Epidermal melanocyte (primary cell): Measurements from ENCODE around the gene VPS13D.

ENCODE experiments used
- DNase-seq: peaks from one replicate; pipeline ENCODE4 v3.0.0; 2011; ENCODE audit warnings: low spot score; ENCODE audit not compliant: insufficient read length

The VPS13D gene

DNA sequence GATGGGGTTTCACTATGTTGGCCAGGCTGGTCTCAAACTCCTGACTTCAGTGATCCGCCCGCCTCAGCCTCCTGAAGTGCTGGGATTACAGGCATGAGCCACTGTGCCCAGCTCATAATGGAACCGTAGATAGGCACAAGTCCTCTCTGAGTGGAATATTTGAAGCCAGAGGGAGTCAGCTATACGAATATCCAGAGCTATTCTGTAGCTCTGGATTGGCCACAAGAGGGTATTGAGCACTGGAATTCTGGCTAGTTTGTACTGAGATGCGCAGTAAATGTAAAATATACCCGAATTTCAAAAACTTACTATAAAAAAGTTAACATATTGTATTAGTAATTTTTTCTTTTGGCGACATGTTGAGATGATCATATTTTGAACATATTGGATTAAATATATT lies 851 bp upstream of the VPS13D start:
- no peak for DNase-seq

DNA sequence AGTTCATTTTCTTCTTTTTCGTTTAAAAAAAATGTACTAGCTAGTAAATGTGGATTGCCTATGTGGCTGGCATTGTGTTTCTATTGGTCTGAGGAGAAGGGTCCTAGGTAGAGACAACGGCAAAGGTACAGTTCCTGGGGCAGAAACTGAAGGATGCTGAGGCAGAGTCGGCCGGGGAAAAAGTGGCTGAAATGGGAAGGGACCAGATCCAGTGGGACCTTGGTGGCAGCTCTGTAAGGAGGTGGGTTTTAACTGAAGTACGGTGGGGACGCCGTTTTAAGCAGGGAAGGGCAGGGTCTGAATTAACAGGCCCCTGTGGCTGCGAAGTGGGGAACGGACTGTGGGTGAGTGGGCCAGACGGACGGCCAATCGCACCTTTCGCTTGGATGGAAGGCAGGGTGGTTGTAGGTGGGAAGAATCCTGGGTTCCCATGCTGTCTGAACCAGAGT lies 420 bp upstream of the VPS13D start:
- DNase-seq = no peak

DNA sequence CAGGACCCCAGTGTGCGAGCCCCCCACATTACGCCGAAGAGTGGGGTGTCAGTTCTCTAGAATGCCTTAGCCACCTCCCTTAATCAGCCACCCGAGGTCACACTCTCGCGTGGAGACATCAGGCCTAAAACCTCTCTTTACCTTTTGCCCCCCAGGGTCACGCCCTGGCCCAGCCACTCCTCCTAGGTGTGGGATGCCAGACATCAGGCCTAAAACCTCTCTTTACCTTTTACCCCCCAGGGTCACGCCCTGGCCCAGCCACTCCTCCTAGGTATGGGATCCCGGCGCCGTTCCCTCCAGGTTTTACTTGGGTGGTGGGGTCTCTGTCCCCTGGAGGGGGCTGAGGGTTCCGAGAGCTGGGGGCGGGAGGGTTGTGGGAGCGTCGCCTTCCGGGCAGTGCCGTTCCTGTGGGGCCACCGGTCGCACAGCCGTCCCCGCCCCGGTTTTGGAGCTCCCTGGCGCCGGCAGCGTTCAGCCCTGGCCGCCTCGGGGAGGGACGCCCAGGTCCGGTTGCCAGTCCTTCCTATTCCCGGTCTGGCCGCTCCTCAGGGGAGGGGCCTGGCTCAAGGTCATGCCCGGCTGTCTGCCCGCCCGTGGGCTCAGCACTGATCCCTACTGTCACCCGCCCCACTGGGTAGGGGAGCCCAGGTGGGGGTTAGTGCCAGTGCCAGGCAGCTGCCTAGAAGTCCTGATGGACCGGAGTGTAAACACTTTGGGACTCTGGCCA lies 882 bp downstream of the VPS13D start:
- no peak for DNase-seq

DNA sequence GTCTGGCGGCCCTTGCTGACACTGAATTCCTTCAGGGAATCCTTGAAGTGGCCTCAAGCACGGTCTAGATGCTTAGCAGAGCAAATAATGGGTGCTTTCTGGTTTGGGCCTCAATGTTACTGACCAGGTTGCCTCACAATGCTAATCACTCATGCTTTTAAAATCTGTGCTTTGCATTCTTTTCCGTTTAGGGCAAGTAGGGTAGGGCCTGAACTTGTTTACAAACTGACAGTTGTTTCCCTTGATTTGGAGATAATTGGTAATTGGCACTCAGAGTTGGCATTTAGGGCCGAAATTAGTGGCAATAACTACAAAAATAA lies 1.4 kb downstream of the VPS13D start:
- no peak for DNase-seq

DNA sequence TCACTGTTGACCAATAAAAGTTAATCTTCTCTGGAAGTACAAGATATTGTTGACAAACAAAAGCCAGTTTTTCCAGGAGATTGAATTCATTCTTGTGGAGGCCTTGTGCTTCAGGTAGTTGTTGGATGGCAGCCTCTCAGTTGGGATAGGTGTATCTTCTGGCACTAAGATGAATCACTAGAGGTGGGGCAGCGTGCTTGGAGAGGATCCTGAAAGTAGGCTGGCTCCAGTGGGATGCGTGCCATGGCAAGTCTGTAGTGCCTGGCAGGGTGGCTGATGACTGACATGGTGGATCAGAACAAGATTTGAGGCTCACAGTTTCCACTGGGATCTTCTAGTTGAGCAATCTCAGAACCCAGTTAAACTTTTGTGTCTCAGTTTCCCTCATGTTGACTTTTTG lies 2.4 kb downstream of the VPS13D start:
- DNase-seq = no peak

DNA sequence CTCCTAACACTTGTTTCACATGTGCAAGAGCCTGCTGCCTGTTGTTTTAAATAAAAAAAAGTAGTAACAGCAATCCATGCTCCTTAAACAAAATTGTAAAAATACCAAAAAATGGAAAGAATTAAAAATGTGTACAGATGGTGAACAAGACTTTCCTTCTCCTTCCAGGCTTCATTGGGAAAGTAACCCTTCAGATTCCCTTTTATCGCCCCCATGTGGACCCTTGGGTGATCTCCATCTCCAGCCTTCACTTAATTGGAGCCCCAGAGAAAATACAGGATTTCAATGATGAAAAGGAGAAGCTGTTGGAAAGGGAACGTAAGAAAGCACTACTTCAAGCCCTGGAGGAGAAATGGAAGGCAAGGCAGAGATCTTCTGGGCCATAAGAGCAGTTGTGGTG lies 14.2 kb downstream of the VPS13D start:
- DNase-seq = no peak

DNA sequence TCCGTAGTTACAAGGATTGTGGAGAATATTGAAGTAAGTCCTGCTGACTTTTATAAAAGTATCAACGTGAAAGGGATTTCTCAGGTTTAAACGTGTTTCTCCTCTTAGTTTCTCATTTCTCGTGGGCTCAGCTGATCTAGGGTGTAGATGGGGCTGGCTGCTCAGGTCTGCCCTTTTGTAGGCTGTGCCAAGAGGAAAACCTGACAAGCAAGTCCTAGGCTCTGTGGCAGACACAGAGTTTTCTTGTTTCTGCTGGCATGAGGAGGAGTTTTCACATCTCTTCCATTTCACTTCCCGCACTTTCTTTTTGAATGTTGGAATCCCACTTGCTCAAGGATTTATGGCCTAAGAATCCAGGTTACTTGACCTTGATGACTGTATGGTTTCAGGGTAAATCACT lies 14.8 kb downstream of the VPS13D start:
- no peak for DNase-seq

DNA sequence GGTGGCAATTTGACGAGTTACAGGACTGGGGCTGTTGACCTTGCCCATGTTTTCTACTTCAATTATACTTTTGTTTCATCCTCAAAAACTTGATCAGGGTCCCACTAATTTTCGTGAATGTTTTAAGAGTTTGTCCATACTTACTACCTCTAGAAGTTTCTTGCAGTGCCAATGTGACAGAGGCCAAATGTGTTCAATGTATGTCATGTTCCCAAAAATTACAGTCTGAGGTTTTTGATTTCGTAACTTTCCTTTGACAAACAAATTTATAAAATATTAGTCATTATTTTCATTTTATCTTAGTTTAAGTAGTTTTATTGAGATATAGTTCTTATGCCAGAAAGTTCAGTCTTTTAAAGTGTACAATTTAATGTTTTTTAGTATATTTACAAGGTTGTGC lies 15.3 kb downstream of the VPS13D start:
- DNase-seq = no peak

DNA sequence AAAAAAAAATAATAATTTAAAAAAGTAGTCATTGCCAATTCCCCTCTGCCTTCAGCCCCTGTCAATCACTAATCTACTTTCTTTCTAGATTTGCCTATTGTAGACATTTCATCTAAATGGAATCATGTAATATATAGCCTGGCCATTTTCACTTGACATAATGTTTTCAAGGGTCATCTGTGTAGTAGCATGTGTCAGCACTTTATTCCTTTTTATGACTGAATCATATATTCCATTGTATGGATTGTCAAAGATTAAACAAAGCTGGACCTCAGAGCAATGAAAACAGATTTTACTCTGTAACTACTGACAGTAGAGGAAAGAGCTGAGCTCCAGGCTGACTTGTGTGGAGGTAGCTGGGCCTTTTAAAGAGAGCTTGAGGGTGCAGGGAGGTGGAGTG lies 15.9 kb downstream of the VPS13D start:
- DNase-seq = no peak

DNA sequence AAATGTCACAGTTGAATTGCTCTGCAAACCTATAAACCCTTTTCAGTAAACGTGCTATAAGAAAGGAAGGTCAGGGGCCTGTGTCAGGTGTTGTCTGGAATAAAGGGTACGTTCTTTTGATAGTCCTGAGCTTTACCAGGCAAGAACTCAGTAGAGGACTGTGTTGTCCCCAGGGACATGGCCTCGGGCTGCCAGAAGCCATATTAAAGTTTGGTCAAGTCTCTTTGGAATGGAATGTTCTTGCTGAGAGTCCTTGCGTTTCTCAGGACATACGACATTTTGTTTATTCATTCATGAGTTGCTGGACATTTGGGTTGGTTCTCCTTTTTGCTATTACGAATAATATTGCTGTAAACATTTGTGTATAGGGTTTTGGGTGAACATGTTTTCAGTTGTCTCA lies 16.8 kb downstream of the VPS13D start:
- no peak for DNase-seq

DNA sequence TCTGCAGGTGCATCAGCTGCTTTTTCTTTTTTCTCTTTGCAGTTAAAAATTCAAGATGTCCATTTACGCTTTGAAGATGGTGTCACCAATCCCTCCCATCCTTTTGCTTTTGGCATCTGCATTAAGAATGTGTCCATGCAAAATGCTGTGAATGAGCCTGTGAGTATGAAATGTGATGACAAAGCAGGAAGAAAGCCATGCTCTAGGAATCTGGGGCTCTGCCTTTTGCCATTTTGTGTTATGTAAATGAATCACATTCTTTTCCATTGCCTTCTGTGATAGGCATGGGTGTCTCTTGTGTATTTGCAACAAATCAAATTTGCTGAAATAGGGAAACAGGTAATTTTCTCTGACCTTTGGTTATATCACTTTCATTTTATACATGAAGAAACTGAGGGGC lies 19.4 kb downstream of the VPS13D start:
- DNase-seq = no peak

DNA sequence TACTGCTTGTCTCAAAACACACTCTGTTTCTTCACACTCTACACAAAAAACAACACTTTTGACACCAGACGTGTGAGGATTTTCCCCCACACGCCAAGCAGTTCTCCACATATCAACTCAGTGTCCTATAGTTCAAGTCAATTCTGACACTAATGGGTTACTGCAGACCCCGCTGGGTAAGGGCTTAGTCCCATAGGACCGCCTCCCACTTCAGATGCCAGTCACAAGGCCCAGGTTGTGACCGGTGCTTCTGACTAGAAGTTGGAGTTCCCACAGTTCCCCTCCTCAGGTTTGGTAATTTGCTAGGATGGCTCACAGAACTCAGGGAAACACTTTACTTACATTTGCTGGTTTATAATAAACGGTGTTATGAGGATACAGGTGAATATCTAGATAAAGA lies 19.9 kb downstream of the VPS13D start:
- DNase-seq = no peak

DNA sequence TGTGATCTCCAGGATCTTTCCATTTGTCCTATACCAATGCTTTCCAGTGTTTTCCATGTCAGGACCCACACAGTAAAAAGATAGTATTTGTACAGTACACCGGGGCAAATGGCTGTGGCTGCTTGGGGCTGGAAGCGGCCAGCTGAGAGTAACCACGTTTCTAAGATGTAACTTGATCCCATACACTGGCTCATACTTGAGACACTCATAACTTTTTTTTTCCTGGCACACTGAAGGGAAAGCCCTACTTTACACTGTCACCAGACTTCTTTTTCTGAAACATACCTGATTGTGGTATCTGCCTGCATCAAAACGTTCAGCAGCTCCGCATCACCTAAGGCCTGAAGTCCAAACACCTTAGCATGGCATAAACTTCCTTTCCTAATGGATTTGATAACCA lies 21.6 kb downstream of the VPS13D start:
- no peak for DNase-seq

DNA sequence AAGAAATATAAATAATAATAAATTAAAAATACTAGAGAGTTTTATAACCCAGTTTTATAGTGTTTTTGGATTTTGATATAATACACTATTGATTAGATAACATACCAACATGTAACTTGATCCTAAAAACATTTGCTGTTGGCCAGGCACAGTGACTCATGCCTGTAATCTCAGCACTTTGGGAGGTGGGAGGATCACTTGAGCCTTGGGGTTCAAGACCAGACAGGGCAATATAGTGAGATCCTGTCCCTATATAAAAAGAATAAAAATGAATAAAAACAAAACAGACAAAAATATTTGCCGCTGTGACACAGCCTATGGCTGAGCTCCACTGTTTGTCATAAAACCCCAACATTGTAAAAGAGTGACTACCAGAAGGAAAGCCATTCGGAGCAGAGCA lies 26.1 kb downstream of the VPS13D start:
- no peak for DNase-seq

DNA sequence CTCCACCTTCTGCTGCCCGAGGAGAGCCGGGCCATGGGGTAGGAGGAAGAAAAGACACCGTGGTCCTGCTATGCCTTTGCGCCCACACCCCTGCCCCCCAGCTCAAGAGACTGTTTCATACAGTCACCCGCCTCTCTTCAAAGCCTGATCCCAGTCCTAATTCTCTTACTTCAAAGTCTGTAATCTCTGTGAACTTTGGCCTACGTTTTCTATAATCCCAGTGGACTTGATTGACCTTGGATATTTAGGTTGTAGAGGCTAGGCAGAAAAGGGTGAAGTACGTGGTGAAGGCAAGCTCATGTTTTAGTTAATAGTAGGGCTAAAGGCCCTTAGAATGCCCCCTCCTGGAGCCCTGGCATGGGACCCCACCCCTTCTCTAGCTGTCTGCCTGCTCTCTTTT lies 28.4 kb downstream of the VPS13D start:
- no peak for DNase-seq

DNA sequence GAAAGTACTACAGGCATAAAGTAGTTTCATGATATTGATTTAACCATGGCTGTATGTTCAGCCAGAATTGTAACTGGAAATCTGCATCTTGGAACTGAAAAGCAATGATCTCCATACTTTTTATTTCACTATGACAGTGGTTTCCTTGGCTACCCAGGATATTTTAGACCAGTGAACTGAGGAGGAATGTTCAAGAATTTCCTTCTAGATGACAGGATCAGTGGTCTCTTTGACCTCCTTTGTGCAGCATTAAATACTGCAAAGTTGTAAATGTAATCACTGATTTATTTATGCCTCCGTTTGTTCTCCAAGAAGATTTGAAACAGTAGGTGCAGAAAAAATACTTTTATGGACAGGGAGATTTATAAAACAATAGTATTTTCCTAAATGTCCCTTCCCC lies 39.5 kb downstream of the VPS13D start:
- no peak for DNase-seq

DNA sequence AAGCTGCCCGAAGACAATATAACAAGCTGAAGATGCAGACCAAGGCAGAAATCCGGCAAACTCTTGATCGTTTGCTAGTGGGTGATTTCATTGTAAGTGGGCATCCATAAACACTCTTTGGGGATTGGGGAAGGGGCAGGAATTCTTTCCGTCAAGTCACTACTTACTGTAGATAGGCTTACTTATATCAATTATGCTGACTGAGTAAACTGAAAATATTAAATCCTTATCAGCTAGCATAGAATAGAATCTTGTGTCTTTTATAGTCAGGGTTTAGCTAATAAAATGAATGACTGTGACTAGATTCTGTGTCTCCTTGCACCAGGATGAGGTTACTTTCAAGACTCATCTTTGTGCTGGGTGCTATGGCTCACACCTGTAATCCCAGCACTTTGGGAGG lies 41.2 kb downstream of the VPS13D start:
- DNase-seq = no peak

DNA sequence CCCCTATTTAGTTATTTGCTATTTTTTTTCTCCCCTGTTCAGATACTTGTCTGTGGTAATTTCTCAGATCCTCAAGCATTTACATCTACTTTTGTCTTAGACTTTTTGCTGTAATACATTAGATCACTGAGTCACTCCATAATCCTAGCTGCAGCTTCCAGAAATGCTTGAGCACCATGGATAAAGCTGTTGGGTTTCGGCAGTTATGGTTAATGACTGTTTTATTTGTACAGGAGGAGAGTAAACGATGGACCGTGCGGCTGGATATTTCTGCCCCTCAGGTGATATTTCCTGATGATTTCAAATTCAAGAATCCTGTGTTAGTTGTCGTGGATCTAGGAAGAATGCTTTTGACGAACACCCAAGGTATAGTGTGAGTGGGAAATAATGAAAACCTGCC lies 42.9 kb downstream of the VPS13D start:
- DNase-seq = no peak

DNA sequence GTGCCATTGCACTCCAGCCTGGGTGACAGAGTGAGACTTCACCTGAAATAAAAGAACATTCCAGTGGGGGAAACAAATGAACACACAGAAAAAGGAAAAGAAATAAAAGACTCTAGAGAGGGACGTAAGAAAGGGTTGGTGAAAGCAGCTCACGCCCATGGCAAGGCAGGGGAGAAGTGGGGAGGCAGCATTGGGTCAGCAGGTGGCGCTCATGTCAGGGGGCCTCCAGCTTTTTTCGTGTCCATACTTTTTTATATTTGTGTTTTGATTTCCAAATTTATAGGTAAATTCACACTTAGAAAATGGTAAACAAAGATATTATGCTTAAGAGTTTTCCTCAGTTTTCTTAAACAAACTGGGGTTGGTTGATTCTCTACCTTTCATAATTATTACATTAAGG lies 45.5 kb downstream of the VPS13D start:
- DNase-seq = no peak

DNA sequence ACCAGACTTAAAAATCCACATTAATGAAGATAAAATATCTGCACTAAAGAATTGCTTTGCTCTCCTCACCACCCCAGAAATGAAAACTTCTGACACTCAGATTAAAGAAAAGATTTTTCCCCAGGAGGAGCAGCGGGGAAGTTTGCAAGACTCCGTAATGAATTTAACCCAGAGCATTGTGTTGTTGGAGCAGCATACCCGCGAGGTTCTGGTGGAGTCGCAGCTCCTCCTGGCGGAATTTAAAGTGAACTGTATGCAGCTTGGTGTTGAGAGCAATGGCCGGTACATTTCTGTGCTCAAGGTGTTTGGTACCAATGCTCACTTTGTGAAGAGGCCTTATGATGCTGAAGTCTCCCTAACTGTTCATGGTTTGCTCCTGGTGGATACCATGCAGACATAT lies 46.4 kb downstream of the VPS13D start:
- no peak for DNase-seq

DNA sequence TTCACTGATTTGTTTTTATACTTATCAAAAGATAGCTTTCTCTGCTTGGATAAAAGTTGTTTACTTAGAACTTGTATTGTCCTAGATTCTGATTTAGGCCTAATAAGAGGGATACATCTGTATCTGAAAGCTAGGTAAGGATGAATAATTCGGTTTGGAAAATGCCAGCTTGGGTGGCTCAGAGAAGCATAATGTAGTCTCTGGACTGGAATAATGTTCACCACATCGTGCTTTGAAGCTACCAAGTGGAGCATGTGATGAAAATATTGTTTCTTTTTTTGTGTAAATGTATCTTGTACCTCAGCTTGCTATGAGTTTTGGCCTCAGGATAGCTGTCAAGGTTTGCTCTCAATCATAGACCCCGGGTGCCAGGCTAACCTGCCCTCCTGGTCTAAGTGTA lies 49.2 kb downstream of the VPS13D start:
- DNase-seq = no peak

DNA sequence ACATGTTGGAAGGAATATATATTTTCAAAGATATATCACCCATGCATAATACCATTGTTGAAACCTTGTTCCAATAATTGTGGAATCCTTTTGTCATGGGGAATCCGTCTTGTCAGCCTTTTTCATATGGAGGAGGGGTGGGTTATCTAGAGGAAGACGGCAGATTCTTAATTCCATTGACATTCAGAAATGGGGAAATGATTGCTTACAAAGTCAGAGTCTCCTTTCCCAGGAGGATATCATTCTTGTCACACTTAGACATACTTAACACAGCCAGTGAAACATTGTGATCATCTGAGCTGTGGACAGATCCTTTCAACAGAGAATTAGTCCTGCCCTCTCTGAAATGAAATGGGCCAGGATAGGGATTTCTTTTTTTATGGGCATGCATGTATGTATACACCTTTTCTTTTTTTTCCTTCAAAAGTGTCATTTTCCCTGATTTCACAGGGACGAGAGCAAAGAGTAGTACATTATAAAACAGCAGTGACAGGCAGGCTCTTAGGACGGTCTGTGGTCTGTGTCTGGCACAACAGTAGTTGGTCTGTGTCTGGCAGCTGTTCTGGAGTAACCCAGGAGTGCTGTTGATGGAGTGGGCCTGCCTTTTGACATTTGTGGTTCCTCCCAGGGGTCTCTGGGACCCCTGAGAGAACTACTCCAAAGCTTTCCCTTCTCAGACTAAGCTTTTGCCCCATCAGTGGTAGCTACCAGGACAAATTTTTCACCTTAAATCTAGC lies 50.1 kb downstream of the VPS13D start:
- DNase-seq = no peak

DNA sequence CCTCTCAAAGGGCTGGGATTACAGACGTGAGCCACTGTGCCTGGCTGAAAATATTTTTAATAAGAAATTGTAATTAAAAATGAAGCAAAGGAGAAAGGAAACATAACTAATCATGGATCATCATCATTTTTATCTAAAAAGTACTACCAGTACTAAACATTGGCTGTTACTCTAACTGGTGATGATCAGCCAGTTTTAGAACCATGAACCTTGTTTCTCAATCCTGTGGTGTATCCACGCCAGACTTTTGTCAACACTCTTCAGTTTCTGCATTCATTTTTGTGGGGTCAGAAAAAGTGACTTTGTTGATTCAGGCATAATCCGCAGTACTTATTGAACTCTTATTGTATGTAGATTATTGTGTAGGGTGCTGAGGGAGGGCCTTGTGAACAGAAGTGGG lies 52.3 kb downstream of the VPS13D start:
- no peak for DNase-seq
